NCI-H187 treated with DMSO at 0.1 percent for 48 hours (cell line): ENCODE data around the gene FGF18.
"Not testable (repeated sequence)": the region's sequence is repeated elsewhere in the genome, so short reads cannot be mapped to it uniquely, and the experiment has no call there.

Experiments used
- DNase-seq: peaks from one replicate; lab custom pipeline; 2025; lab: John Stamatoyannopoulos, UW

Gene FGF18

DNA sequence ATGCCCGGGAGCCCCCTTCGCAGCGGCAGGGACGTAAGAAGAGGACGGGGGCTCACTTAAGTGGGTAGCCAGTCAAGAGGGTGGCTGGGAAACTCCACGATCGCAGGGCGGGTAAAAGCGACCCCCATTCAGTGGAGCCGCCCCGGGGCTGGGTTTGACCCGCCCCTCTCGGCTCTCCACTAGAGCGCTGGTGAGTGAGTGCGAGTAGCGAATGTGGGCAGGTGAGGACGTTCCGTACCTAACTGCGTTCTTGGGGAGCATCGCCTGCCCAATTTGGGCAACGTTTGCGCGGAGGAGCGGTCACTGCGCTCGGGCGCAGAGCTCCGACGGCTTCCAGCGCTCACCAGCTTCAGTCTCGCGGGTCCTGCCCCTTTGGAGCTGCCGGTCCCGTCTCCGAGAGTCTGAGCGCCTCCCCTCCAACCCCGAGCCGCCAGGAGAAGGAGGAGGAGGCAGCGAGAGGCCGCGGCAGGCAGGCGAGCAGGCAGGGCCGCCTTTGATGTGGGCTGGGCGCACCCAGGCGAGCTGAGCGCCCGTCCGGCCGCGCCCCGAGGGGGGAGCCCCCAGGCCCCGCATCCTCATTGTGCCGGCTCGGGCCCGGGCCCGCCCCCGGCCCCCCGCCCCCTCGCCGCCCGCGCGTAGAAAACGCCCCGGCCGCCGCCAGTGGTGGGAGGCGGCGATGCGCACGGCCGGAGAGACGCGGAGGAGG is at the start of gene FGF18:
FGF18 (plus strand) TSS at position 666 of the 706 bp plus-strand sequence. CDS start 553 bp downstream, outside the sequence.
- no peak for DNase-seq

DNA sequence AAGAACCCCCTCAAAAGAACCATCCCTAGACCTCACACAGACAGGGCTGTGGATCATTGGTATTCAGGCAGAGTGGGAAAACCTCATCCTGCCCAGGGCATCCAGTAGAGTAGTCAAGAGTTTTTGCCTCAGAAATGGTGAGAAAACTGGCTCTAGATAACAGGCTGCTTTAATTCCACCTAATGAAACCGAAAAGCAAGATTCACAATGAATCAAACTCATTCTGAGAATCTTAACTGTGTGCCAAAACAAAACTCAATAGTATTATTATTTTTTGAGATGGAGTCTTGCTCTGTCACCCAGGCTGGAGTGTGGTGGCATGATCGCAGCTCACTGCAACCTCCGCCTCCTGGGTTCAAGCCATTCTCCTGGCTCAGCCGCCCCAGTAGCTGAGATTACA is 49.5 kb upstream of the FGF18 start:
- no peak for DNase-seq

DNA sequence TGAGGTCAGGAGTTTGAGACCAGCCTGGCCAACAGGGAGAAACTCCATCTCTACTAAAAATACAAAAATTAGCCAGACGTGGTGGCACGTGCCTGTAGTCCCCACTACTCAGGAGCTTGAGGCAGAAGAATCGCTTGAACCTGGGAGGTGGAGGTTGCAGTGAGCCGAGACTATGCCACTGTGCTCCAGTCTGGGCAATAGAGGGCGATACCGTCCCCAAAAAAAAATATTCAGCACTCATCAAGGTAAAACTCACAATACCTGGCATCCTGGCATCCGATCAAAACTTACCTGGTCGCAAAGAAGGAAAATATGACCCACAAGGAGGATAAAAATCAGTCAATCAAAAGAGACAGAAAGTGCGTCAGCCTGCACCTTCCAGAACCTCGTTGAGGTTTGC is 48.6 kb upstream of the FGF18 start:
- not testable (repeated sequence) for DNase-seq

DNA sequence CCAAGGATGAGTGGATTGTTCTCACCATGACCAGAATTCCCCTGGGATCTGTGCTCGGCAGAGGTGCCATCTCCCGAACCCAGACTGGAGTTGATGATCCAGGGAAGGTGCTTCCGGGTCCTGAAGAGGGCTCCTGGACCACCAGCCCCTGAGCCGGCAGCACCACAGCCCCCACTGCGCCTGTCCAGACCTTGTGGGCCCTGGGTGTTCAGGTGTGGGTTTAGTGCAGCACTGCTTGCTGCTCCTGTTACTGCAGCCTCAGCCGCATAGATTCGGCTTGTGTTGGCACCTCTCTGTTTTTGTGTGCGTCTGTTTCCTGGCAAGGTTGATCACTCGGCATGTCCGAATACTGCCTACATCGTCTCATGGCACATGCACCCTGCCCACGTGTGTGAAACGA is 48.1 kb upstream of the FGF18 start:
- no peak for DNase-seq

- no peak for DNase-seq
These were observed 39.5 kb upstream of the FGF18 start for GRCh38 chr5:171379961-171380360.

DNA sequence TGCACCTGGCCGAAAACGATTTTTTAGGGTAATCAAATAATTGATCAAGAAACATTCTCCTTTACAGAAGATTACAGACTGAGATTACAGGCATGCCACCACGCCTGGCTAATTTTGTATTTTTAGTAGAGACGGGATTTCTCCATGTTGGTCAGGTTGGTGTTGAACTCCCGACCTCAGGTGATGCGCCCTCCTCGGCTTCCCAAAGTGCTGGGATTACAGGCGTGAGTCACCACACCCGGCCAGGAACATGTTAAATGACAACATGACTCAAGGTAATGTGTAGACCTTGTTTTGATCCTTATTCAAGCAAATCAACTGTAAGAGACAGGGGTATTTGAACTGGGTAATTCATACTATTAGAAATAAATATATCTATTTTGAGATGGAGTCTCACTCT is 35.0 kb upstream of the FGF18 start:
- DNase-seq = not testable (repeated sequence)

DNA sequence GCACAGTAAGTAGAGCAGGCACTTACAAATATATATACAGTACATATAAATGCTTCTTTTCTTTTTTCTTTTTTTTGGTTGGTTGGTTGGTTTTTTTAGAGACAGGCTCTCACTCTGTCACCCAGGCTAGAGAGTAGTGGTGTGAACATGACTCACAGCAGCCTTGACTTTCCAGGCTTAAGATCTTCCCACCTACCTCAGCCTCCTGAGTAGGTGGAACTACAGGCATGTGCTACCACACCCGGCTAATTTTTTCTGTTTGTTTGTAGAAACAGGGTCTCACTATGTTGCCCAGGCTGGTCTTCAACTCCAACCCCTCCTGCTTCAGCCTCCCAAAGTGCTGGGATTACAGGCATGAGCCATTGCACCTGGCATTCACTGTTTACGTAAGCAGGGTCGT is 34.4 kb upstream of the FGF18 start:
- DNase-seq = not testable (repeated sequence)

- DNase-seq = no peak
These were observed 33.3 kb upstream of the FGF18 start for GRCh38 chr5:171386006-171386671.

GRCh38 chr5:171386861-171387344 is 32.5 kb upstream of the FGF18 start:
- no peak for DNase-seq

DNA sequence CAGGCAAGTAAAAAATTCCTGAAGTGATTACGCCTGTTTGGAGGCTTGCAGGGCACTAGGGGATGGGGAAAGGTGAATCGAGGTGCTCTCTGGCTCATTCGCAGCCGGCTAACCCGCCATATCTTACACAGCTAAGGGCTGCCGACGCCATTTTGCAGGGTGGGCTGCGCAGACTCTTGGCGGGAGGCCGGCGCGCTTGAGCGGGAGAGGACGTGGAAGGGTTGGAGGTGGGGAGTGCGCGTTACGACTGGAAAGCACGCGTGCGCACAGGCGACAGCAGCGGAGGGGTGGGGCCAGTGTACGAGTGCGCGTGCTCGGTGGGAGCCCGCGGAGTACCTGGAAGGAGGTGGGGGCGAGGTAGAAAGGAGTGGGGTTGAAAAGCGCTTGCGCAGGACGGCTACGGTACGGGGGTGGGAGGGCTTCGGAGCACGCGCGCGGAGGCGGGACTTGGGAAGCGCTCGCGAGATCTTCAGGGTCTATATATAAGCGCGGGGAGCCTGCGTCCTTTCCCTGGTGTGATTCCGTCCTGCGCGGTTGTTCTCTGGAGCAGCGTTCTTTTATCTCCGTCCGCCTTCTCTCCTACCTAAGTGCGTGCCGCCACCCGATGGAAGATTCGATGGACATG is 32.0 kb upstream of the FGF18 start, which contains the start of gene NPM1:
NPM1 (plus strand) TSS at position 505 of the 625 bp plus-strand sequence; CDS start at position 605, 100 bp downstream.
- peak; percentile 94 for DNase-seq

DNA sequence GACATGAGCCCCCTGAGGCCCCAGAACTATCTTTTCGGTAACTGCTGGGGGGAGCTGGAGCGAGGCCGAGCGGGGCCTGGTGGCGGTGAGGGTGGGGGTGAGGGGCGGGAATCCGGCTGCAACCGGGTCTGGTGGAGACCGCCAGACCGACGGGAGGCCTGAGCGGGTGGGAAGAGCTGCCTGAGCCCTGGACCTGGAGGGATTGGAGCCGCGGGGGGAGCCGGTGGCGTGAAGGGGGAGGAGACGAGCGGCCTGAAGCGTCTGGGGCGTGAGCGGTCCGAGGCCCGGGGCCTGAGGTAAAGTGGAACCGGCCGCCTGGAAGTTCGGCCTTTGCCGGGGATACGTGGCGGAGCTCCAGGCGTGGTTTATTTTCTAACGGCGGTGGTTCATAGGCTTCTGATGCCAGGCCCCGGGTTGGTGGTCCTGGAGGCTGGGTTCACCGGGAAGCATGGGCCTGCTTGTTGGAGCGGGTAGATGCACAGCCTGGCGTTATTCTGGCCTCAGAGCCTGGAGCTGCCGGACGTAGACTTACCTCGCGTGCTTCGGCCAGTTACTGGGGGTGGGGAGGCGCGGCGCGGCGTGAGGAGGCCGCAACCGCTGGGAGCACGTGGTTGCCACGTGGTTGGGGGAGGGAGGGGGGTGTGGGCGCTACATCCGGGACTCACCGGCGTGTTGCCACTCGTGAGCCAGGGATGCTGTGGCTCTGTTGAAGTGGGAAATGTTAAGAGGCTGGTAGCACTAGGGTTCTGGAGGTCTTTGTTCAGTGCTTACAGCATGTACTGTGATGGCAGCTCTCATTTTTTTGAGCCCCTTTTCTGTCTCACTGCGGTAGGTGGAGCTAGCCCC is 31.3 kb upstream of the FGF18 start:
- DNase-seq = no peak

GRCh38 chr5:171388816-171389168 is 30.7 kb upstream of the FGF18 start:
- DNase-seq = no peak

DNA sequence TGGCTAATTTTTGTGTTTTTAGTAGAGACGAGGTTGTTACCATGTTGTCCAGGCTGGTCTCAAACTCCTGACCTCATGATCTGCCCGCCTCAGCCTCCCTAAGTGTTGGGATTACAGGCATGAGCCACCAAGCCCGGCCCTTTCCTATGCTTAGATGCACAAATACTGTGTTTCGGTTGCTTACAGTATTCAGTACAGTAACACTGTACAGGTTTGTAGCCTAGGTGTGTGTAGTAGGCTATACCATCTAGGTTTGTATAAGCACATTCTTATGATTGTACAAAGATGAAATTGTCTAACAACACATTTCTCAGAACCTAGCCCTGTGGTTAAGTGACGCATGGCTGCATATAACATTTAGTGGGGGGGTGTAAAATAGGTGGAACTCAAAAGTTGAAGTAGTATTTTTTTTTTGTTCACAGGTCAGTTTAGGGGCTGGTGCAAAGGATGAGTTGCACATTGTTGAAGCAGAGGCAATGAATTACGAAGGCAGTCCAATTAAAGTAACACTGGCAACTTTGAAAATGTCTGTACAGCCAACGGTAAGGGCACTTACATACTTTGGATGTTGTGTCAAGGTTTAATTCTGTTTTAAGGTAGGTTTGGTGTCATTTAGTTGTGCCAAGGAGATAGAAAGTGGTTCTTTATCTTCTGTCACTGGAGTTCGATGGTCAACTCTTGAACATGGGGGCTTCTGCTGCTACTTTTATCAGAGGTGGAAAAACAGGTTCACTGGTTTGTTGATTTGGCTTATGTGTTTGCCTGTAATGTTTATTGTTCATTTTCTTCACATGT is 28.4 kb upstream of the FGF18 start:
- no peak for DNase-seq

GRCh38 chr5:171391996-171392577 is 27.4 kb upstream of the FGF18 start:
- DNase-seq = no peak

DNA sequence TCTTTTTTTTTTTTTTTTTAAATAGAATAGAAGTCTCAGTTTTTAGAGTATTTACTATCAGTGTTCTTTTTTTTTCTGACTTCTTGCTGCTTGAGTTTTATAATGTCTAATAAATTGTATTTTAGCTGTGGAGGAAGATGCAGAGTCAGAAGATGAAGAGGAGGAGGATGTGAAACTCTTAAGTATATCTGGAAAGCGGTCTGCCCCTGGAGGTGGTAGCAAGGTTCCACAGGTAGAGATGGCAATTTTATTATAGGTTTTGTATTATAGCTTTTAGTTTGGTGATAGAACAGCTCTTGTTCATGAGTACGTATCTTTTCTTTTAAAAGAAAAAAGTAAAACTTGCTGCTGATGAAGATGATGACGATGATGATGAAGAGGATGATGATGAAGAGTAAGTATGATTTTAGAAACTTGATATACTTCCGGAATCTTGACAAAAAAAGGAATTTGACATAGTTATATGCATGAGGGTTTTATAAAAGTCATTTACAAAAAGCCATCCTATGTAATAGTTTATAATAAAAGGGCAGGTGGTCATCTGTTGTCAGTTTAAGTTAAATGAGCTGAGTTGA is 26.8 kb upstream of the FGF18 start:
- no peak for DNase-seq

- DNase-seq = no peak
These were observed 24.4 kb upstream of the FGF18 start for GRCh38 chr5:171395042-171395441.

GRCh38 chr5:171396583-171396982 is 22.9 kb upstream of the FGF18 start:
- not testable (repeated sequence) for DNase-seq

DNA sequence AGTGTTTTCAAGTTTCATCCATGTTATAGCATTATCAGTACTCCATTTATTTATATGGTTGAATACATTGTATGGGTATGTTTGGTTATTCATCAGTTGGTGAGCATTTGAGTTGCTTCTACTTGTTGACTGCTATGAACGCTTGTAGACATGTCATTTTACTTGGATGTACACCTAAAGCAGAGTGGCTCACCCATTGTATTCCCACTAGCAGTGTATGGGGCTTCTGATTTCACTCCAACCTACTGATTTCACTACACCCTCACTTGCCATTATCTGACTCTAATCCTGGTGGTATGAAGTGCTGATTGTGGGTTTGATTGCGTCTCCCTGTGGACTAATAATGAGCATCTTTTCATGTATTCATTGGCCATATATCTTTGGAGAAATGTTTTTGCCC is 22.3 kb upstream of the FGF18 start:
- no peak for DNase-seq

DNA sequence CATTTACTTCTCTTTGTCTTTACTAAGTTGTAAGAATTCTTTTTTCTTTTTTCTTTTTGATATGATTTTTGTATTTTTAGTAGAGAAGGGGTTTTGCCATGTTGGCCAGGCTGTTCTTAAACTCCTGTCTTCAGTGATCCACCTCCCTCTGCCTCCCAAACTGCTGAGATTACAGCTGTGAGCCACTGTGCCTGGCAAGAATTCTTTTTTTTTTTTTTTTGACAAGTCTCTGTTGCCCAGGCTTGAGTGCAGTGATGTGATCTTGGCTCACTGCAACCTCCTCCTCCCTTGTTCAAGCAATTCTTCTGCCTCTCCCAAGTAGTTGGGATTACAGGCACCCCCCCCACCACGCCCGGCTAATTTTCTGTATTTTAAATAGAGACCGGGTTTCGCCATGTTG is 21.8 kb upstream of the FGF18 start:
- no peak for DNase-seq

DNA sequence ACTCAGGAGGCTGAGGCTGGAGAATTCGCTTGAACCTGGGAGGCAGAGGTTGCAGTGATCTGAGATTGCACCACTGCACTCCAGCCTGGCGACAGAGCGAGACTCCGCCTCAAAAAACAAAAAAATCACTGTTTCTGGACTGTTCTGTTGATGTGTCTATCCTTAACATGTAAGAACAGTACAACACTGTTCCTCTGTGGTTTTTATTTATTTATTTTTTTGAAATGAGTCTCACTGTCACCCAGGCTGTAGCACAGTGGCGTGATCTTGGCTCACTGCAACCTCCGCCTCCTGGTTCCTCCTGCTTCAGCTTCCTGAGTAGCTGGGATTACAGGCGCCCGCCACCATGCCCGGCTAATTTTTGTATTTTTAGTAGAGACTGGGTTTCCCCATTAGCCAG is 20.8 kb upstream of the FGF18 start:
- not testable (repeated sequence) for DNase-seq

DNA sequence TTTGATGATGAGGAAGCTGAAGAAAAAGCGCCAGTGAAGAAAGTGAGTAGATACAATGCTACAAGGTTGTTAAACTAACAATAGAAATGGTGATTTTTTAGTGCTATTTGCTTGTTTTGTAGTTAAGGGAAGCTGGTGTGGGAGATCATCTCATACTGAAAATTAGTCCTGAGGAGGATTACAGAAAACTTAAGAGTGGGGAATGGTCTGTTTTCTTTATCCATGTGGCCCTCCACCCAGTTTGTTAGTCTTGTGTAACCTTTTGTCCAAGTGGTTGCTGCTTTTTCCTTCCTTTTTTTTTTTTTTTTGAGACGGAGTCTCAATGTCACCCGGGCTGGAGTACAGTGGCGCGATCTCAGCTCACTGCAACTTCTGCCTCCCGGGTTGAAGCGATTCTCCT is 19.3 kb upstream of the FGF18 start:
- no peak for DNase-seq
